Measurements from ENCODE around the gene SMS.

DNA sequence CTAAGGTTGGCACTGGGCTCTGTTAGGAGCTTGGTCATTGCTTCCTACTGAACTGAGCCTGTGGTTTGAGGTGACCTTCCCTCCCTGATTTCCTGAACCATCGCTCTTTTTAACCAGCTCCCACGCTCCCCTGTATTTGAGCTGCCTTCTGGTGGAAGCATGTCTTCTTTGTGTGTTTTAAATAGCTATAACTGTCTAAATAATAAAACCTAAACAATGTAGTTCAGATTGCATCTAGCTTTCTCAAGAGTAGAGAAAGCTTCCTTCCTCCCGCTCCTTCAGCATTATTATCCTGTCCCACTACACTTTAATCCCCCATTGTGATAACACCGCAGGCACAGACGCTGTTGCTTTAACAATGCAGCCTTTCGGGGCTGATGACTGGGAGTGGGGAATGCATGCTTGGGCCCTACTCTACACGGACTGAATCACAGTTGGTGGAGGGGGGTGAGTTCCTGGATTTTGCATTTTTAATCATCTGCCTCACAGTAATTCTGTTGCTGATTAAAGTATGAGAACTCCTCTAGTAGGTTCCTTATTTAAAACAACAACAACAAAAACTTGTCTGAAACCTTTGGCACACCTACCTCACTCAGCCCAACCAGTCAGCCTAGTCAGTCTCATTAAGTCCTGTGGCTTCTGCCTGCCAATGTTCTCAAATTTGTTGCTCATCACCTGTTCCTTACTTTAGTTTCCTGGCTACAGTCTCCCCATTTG lies 6.6 kb downstream of the SMS start:
- TF ChIP-seq, protein P1, sequence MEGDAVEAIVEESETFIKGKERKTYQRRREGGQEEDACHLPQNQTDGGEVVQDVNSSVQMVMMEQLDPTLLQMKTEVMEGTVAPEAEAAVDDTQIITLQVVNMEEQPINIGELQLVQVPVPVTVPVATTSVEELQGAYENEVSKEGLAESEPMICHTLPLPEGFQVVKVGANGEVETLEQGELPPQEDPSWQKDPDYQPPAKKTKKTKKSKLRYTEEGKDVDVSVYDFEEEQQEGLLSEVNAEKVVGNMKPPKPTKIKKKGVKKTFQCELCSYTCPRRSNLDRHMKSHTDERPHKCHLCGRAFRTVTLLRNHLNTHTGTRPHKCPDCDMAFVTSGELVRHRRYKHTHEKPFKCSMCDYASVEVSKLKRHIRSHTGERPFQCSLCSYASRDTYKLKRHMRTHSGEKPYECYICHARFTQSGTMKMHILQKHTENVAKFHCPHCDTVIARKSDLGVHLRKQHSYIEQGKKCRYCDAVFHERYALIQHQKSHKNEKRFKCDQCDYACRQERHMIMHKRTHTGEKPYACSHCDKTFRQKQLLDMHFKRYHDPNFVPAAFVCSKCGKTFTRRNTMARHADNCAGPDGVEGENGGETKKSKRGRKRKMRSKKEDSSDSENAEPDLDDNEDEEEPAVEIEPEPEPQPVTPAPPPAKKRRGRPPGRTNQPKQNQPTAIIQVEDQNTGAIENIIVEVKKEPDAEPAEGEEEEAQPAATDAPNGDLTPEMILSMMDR (conservative IDR thresholded peaks at IDR 0.05; ENCODE audit: low read length) = no peak
- TF ChIP-seq EZH2phosphoT487 (IDR thresholded peaks at IDR 0.05; ENCODE audit: borderline replicate concordance, low read depth, low read length) = no peak

Data from OCI-LY7 (cell line).